ENCODE measurements around the gene DHRSX.

DNA sequence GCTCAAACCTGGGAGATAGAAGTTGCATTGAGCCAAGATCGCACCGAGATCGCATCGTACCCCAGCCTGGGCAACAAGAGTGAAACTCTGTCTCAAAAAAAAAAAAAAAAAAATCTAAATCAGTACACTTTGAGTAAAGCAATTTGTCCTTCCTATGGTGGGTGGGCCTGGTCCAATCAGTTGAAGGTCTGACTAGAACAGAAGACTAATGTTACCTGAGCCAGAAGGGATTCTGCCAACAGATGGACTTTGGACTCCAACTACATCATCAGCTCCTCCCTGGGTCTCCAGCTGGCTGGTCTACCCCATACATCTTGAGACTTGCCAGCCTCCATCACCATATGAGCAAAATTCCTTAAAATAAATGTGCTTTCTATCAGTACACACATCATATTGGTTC lies 155.2 kb downstream of the DHRSX start:
- TF ChIP-seq POLR2AphosphoS5 (IDR thresholded peaks at IDR 0.05; ENCODE audit: insufficient read depth, low read depth, low read length) (no peak), POLR2A (IDR thresholded peaks at IDR 0.05; ENCODE audit: low read depth, low read length) (no peak), EZH2 (IDR thresholded peaks at IDR 0.05; ENCODE audit: borderline replicate concordance, low read depth, low read length, severe bottlenecking) (no peak), GATA2 (IDR thresholded peaks at IDR 0.05; ENCODE audit: insufficient read depth, insufficient read length, low read depth, low read length) (no peak)
- TF ChIP-seq, protein P1, sequence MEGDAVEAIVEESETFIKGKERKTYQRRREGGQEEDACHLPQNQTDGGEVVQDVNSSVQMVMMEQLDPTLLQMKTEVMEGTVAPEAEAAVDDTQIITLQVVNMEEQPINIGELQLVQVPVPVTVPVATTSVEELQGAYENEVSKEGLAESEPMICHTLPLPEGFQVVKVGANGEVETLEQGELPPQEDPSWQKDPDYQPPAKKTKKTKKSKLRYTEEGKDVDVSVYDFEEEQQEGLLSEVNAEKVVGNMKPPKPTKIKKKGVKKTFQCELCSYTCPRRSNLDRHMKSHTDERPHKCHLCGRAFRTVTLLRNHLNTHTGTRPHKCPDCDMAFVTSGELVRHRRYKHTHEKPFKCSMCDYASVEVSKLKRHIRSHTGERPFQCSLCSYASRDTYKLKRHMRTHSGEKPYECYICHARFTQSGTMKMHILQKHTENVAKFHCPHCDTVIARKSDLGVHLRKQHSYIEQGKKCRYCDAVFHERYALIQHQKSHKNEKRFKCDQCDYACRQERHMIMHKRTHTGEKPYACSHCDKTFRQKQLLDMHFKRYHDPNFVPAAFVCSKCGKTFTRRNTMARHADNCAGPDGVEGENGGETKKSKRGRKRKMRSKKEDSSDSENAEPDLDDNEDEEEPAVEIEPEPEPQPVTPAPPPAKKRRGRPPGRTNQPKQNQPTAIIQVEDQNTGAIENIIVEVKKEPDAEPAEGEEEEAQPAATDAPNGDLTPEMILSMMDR (IDR thresholded peaks at IDR 0.05; ENCODE audit: extremely low read depth in 1 of 2, insufficient read depth in 1 of 2, low read depth in 1 of 2, low read length in 2 of 2), result no peak
- TF ChIP-seq, protein P2, sequence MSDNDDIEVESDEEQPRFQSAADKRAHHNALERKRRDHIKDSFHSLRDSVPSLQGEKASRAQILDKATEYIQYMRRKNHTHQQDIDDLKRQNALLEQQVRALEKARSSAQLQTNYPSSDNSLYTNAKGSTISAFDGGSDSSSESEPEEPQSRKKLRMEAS (IDR thresholded peaks at IDR 0.05; ENCODE audit: insufficient read depth, insufficient read length), result no peak

All from endothelial cell of umbilical vein (primary cell).